RWPE2 (cell line): ENCODE data around the gene DNM2.
"Not testable (repeated sequence)": the region's sequence is repeated elsewhere in the genome, so short reads cannot be mapped to it uniquely, and the experiment has no call there.

Experiments
- ATAC-seq: fragments of 200-7000 bp; cut with Tn5 transposase; 3 replicates; pipeline ENCODE4 v1.9.1; 2021; ENCODE audit warnings: low read depth
- DNase-seq: peaks from one replicate; pipeline ENCODE4 v3.0.0-alpha.2; 2020; ENCODE audit warnings: low spot score
- H3K27ac ChIP-seq: fragments of 450-650 bp; 2 replicates; pipeline ENCODE4 v1.5.1; 2017; ENCODE audit warnings: mild to moderate bottlenecking; ENCODE audit not compliant: poor library complexity, severe bottlenecking
- H3K27me3 ChIP-seq: fragments of 250-450 bp; sonication (Bioruptor Pico); 2 replicates; pipeline ENCODE4 v1.5.1; 2021; ENCODE audit warnings: mild to moderate bottlenecking, moderate library complexity; ENCODE audit not compliant: insufficient read depth, poor library complexity, severe bottlenecking
- H3K36me3 ChIP-seq: fragments of 250-450 bp; sonication (Bioruptor Pico); 2 replicates; pipeline ENCODE4 v1.5.1; 2020; ENCODE audit warnings: low read depth, mild to moderate bottlenecking, moderate library complexity
- H3K4me1 ChIP-seq: fragments of 250-450 bp; sonication (Bioruptor Pico); 2 replicates; pipeline ENCODE4 v1.5.1; 2021; ENCODE audit warnings: mild to moderate bottlenecking, moderate library complexity; ENCODE audit not compliant: insufficient read depth, poor library complexity, severe bottlenecking
- H3K4me3 ChIP-seq: fragments of 250-450 bp; sonication (Bioruptor Pico); 2 replicates; pipeline ENCODE4 v1.5.1; 2021; ENCODE audit warnings: mild to moderate bottlenecking, moderate library complexity; ENCODE audit not compliant: severe bottlenecking
- H3K9me3 ChIP-seq: fragments of 250-450 bp; sonication (Bioruptor Pico); 2 replicates; pipeline ENCODE4 v1.5.1; 2021; ENCODE audit warnings: mild to moderate bottlenecking, moderate library complexity; ENCODE audit not compliant: severe bottlenecking
- CTCF ChIP-seq: fragments of 450-650 bp; IDR thresholded peaks from one replicate; pipeline ENCODE4 v1.5.1; 2017; ENCODE audit warnings: mild to moderate bottlenecking, moderate library complexity; ENCODE audit not compliant: poor library complexity, severe bottlenecking

The DNM2 gene

GRCh38 chr19:10852941-10853340 lies 135.1 kb downstream of the DNM2 start:
- no peak overlapping the region for H3K4me3 ChIP-seq
- no peaks in the 10 kb centered on the region for H3K36me3 ChIP-seq
- no peak for TF ChIP-seq CTCF
- DNase-seq (no peak), ATAC-seq (no peak)
- H3K27ac ChIP-seq: no peak overlapping the region
- H3K4me1 ChIP-seq: no peaks in the 10 kb centered on the region
- H3K9me3 ChIP-seq: no peaks in the 10 kb centered on the region
- H3K27me3 ChIP-seq: no peaks in the 10 kb centered on the region

GRCh38 chr19:10854350-10855089 lies 136.6 kb downstream of the DNM2 start:
- H3K9me3 ChIP-seq: no peaks in the 10 kb centered on the region
- ATAC-seq (no peak), DNase-seq (no peak)
- H3K27me3 ChIP-seq: no peaks in the 10 kb centered on the region
- TF ChIP-seq CTCF: no peak
- H3K27ac ChIP-seq: no peak overlapping the region
- H3K4me1 ChIP-seq: no peaks in the 10 kb centered on the region
- H3K4me3 ChIP-seq: no peak overlapping the region
- H3K36me3 ChIP-seq: no peaks in the 10 kb centered on the region

GRCh38 chr19:10855879-10856522 lies 138.1 kb downstream of the DNM2 start:
- no peak for DNase-seq
- H3K27ac ChIP-seq: no peak overlapping the region

GRCh38 chr19:10856899-10857298 lies 139.0 kb downstream of the DNM2 start:
- H3K4me3 ChIP-seq, H3K27me3 ChIP-seq, ATAC-seq, DNase-seq, H3K4me1 ChIP-seq, H3K27ac ChIP-seq, H3K36me3 ChIP-seq, H3K9me3 ChIP-seq: not testable (repeated sequence)

More at GRCh38 chr19:10855879-10856522, 138.1 kb downstream of the DNM2 start:
- no peaks in the 10 kb centered on the region for H3K27me3 ChIP-seq
- peak; percentile 26 for TF ChIP-seq CTCF
- H3K4me3 ChIP-seq: no peak overlapping the region
- no peaks in the 10 kb centered on the region for H3K9me3 ChIP-seq
- no peaks in the 10 kb centered on the region for H3K36me3 ChIP-seq
- peak; percentile 22; the same call in 1 of the 3 replicates for ATAC-seq
- H3K4me1 ChIP-seq: no peaks in the 10 kb centered on the region

- ATAC-seq (no peak), DNase-seq (no peak)
- no peaks in the 10 kb centered on the region for H3K4me1 ChIP-seq
- no peak overlapping the region for H3K27ac ChIP-seq
- no peaks in the 10 kb centered on the region for H3K9me3 ChIP-seq
- TF ChIP-seq CTCF: peak; percentile 47
- H3K36me3 ChIP-seq: no peaks in the 10 kb centered on the region
- no peak overlapping the region for H3K4me3 ChIP-seq
- no peaks in the 10 kb centered on the region for H3K27me3 ChIP-seq
These were observed 140.4 kb downstream of the DNM2 start for GRCh38 chr19:10858204-10858828.
